IMR-90 (cell line): ENCODE results near the gene POLR2E.

ENCODE experiments used
- MAFK ChIP-seq: IDR thresholded peaks from 2 replicates; pipeline ENCODE4 v1.6.1; 2012; ENCODE audit warnings: low read depth, low read length, improper control_type of control experiment
- MXI1 ChIP-seq: IDR thresholded peaks from 2 replicates; pipeline ENCODE4 v1.6.1; 2012; ENCODE audit warnings: low read depth, mild to moderate bottlenecking, low read length, moderate library complexity, borderline replicate concordance
- POLR2A ChIP-seq: IDR thresholded peaks from 2 replicates; pipeline ENCODE4 v1.6.1; 2012; ENCODE audit warnings: mild to moderate bottlenecking, low read depth, low read length
- SMC3 ChIP-seq: fragments of 150-350 bp; IDR thresholded peaks from 2 replicates; pipeline ENCODE4 v1.6.1; 2016; ENCODE audit warnings: low read depth, mild to moderate bottlenecking, antibody characterized with exemption, low read length, moderate library complexity
- TF ChIP-seq, protein P1 (sequence below): conservative IDR thresholded peaks from 2 replicates; pipeline ENCODE4 v1.5.1; 2012; ENCODE audit warnings: mild to moderate bottlenecking, low read depth, low read length, improper control_type of control experiment
- TF ChIP-seq, protein P2 (sequence below): fragments of 150-350 bp; IDR thresholded peaks from 2 replicates; pipeline ENCODE4 v1.6.1; 2017; ENCODE audit warnings: mild to moderate bottlenecking, antibody characterized with exemption, low read length, low read depth

DNA sequence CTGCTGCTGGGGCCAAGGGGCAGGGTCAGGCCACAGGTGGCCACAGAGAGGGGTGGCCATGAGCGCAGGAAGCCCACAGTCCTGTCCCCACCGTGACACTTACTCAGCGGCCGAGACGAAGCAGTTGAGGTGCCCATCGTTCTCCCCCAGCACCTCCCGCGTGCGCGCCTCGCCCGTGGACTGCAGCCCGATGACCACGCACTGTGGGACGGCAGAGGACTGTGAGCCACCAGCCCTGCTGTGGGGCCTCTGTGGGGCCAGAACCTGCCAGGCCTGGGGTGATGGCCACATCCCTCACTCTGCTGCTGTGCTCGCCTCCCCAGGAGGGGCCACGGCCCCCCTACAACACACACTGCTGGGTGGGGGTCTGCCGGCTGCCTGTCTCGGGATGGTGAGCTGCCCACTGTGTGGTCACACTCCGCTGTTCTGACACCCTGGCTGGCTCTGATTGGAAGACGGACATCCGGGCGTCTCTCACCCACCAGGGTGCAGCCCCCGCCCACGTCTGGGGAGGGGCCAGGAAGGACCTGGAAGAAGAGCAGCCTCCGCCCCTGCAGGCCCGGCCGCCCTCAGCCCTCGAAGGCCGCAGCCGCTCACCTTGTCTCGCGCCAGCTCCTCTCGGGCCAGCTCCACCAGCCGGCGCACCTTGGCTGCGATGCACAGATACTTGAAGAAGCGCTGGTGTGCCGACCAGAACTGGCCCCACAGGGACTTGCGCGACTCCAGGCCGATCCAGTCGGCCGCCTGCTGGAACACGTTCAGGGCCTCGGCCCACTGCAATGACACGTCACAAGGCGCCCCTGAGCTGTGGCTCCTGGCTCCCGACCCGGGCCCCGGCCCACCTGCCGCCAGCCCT is 21.8 kb upstream of the POLR2E start:
- TF ChIP-seq, protein P1, sequence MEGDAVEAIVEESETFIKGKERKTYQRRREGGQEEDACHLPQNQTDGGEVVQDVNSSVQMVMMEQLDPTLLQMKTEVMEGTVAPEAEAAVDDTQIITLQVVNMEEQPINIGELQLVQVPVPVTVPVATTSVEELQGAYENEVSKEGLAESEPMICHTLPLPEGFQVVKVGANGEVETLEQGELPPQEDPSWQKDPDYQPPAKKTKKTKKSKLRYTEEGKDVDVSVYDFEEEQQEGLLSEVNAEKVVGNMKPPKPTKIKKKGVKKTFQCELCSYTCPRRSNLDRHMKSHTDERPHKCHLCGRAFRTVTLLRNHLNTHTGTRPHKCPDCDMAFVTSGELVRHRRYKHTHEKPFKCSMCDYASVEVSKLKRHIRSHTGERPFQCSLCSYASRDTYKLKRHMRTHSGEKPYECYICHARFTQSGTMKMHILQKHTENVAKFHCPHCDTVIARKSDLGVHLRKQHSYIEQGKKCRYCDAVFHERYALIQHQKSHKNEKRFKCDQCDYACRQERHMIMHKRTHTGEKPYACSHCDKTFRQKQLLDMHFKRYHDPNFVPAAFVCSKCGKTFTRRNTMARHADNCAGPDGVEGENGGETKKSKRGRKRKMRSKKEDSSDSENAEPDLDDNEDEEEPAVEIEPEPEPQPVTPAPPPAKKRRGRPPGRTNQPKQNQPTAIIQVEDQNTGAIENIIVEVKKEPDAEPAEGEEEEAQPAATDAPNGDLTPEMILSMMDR: no peak
- no peak for TF ChIP-seq MXI1
- TF ChIP-seq MAFK: no peak
- TF ChIP-seq, protein P2, sequence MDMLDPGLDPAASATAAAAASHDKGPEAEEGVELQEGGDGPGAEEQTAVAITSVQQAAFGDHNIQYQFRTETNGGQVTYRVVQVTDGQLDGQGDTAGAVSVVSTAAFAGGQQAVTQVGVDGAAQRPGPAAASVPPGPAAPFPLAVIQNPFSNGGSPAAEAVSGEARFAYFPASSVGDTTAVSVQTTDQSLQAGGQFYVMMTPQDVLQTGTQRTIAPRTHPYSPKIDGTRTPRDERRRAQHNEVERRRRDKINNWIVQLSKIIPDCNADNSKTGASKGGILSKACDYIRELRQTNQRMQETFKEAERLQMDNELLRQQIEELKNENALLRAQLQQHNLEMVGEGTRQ: no peak
- TF ChIP-seq POLR2A: no peak
- TF ChIP-seq SMC3: no peak
